Measurements from ENCODE around the gene IKBKE. TPM values are rescaled to one million over a fixed set of nuclear protein-coding genes. Genes with fewer than 3 reads are reported as not detected.

The IKBKE gene
- total and polyA plus RNA-seq, 2 experiments from 2014 or later: 24.7 to 27.0 TPM

DNA sequence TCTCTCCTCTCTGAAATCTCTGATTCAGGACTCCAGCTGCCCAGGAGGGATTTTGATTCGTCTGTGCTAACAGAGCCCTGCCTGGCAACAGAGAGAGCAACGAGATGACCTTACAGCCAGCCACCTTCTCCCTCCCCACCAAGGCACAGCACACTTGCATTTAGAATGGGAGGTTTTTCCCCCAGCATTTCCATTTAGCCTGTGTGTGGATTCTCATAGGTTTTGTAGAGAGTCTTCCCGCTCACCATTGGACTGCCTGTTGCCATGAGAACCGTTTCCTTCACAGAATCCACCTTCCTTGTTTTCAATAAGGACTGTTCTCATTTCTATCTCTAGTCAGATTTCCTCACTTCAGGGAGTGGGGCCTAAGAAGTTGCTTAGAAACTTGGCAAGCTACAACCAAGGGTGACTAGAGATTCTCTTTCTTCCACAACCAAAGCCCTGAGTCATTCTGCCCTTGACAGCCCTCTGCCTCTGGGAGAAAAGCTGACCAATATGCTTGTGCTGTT is 5.8 kb upstream of the IKBKE start:
- no peaks in the 10 kb centered on the region for H3K27me3 ChIP-seq
- H3K27ac ChIP-seq: peak overlapping the region; percentile 22
- no peaks in the 10 kb centered on the region for H3K9me3 ChIP-seq (ENCODE audit: low read depth)
- DNase-seq (ENCODE audit: low read depth in 1 of 2, low spot score in 1 of 2): peak in 1 of 2 donors; percentile 98
- H3K4me3 ChIP-seq: no peak overlapping the region
- TF ChIP-seq, protein P1, sequence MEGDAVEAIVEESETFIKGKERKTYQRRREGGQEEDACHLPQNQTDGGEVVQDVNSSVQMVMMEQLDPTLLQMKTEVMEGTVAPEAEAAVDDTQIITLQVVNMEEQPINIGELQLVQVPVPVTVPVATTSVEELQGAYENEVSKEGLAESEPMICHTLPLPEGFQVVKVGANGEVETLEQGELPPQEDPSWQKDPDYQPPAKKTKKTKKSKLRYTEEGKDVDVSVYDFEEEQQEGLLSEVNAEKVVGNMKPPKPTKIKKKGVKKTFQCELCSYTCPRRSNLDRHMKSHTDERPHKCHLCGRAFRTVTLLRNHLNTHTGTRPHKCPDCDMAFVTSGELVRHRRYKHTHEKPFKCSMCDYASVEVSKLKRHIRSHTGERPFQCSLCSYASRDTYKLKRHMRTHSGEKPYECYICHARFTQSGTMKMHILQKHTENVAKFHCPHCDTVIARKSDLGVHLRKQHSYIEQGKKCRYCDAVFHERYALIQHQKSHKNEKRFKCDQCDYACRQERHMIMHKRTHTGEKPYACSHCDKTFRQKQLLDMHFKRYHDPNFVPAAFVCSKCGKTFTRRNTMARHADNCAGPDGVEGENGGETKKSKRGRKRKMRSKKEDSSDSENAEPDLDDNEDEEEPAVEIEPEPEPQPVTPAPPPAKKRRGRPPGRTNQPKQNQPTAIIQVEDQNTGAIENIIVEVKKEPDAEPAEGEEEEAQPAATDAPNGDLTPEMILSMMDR (IDR thresholded peaks at IDR 0.05; ENCODE audit: low read depth, low read length): no peak
- peaks cover 26% of the 10 kb centered on the region for H3K4me1 ChIP-seq (ENCODE audit: low read depth)
- no peaks in the 10 kb centered on the region for H3K36me3 ChIP-seq

- Histone ChIP-seq H3K9me3 (ENCODE audit: low read depth) (no peaks in the 10 kb centered on the region), H3K27ac (no peak overlapping the region), H3K4me3 (no peak overlapping the region), H3K36me3 (no peaks in the 10 kb centered on the region), H3K4me1 (ENCODE audit: low read depth) (peaks cover 32% of the 10 kb centered on the region), H3K27me3 (no peaks in the 10 kb centered on the region)
- no peak for DNase-seq (ENCODE audit: low read depth in 1 of 2, low spot score in 1 of 2)
- TF ChIP-seq, protein P1 (IDR thresholded peaks at IDR 0.05; ENCODE audit: low read depth, low read length): no peak
Measured at GRCh38 chr1:206465951-206466350, 4.3 kb upstream of the IKBKE start.

DNA sequence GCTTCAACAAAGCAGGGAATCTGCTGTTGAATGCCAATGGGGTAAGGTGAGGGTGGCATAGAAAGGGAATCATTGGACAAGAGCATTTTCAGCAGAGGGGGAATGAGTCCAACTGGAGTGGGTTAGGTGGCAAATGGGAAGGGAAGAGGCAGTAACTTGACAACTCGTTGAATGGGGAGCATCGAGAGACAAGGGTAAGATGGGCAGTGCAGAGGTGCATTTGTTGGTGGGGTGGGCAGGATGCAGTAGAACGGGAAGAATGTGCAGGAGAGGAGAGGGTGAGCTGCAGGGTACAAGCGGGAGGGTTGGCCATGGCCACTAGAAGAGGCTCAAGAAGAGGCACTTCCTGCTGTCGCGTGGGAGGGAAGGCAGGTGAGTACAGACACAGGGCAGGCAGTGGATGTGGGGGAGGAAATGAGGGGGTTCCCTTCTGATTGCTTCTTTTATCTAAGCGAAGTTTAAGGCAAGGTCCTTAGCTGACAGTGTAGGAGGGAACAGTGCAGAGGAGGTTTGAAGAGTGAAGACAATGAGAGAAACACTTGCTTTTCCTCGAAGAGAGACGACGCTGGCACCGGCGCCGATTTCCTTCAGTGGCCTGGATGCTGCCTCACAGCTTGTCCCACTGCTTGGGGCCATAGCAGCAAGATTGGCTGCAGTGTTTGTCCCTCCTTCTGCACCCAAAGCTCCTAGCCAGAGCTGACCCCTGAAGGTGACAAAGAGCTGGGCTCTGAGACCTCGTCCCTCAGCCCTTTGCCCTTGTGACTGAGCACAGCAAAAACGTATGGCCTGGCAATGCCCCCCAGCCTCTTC is 3.2 kb upstream of the IKBKE start:
- H3K27ac ChIP-seq: no peak overlapping the region
- H3K4me1 ChIP-seq (ENCODE audit: low read depth): peaks cover 43% of the 10 kb centered on the region
- H3K36me3 ChIP-seq: no peaks in the 10 kb centered on the region
- no peaks in the 10 kb centered on the region for H3K9me3 ChIP-seq (ENCODE audit: low read depth)
- DNase-seq (ENCODE audit: low read depth in 1 of 2, low spot score in 1 of 2): no peak
- TF ChIP-seq, protein P1 (IDR thresholded peaks at IDR 0.05; ENCODE audit: low read depth, low read length): no peak
- H3K27me3 ChIP-seq: no peaks in the 10 kb centered on the region
- H3K4me3 ChIP-seq: no peak overlapping the region

DNA sequence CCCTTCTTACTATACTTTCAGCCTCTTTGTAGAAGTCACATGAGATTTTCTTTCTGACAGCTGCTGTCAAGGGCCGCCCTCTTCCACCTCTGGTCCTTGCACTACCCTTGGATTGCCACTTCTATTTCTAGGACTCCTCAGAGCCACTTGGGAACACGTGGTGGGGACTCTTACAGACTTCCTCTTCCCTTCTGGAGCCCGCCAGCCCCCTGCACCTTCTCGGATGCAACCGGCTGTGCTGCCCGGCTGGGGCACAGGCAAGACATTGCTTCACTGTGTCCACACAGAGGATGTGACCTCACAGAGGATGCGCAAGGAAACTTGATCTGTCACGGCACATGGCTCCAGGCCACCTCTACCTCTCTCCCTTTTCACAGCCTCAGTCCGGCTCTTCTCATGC is 2.4 kb upstream of the IKBKE start:
- Histone ChIP-seq H3K27me3 (no peaks in the 10 kb centered on the region), H3K9me3 (ENCODE audit: low read depth) (no peaks in the 10 kb centered on the region), H3K36me3 (no peaks in the 10 kb centered on the region), H3K4me1 (ENCODE audit: low read depth) (peaks cover 46% of the 10 kb centered on the region), H3K4me3 (no peak overlapping the region), H3K27ac (no peak overlapping the region)
- peak; percentile 50 to 69 for DNase-seq (ENCODE audit: low read depth in 1 of 2, low spot score in 1 of 2)
- TF ChIP-seq, protein P1 (IDR thresholded peaks at IDR 0.05; ENCODE audit: low read depth, low read length): no peak

DNA sequence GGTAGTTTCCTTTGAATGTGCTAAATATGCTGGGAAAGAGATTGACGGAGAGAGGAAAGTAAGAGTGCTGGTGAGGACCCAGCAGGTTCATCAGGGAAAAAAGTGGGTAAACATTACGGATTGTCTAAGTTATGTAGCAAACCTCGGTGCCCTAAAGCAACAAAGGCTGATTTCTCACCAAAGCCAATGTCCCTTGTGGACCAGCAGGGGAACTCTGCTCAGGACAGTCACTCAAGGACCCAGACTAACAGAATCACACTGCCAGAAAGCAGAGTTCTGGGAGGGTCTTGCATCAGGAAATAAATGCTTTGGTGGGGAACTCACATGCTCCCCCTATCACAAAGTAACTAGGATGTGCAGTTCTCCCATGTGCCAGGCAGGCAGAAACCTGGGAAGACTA is 1.7 kb upstream of the IKBKE start:
- no peak overlapping the region for H3K4me3 ChIP-seq
- H3K27ac ChIP-seq: no peak overlapping the region
- TF ChIP-seq, protein P1 (IDR thresholded peaks at IDR 0.05; ENCODE audit: low read depth, low read length): no peak
- no peaks in the 10 kb centered on the region for H3K9me3 ChIP-seq (ENCODE audit: low read depth)
- no peaks in the 10 kb centered on the region for H3K27me3 ChIP-seq
- H3K4me1 ChIP-seq (ENCODE audit: low read depth): peaks cover 46% of the 10 kb centered on the region
- DNase-seq (ENCODE audit: low read depth in 1 of 2, low spot score in 1 of 2): no peak
- no peaks in the 10 kb centered on the region for H3K36me3 ChIP-seq
